Parathyroid adenoma (tissue), 2 donors: ENCODE results near the gene RASA4B.
"Not testable (repeated sequence)": the region's sequence is repeated elsewhere in the genome, so short reads cannot be mapped to it uniquely, and the experiment has no call there.

Source experiments
- H2AFZ ChIP-seq: fragments of 300-600 bp; sonication (generic); one replicate; pipeline ENCODE4 v1.7.0; 2017; ENCODE audit warnings: antibody characterized with exemption, mild to moderate bottlenecking
- H3K27ac ChIP-seq: fragments of 300-600 bp; sonication (generic); one replicate; pipeline ENCODE4 v1.7.0; 2017
- H3K27me3 ChIP-seq: fragments of 300-600 bp; sonication (generic); one replicate; pipeline ENCODE4 v1.7.0; 2017; ENCODE audit warnings: low read length; ENCODE audit not compliant: control insufficient read depth, insufficient read depth
- H3K36me3 ChIP-seq: fragments of 300-600 bp; sonication (generic); one replicate; pipeline ENCODE4 v1.7.0; 2017; ENCODE audit warnings: low read length; ENCODE audit not compliant: control insufficient read depth, insufficient read depth
- H3K4me1 ChIP-seq: fragments of 300-600 bp; sonication (generic); one replicate; pipeline ENCODE4 v1.7.0; 2017; ENCODE audit warnings: control low read depth
- H3K4me2 ChIP-seq: fragments of 300-600 bp; sonication (generic); one replicate; pipeline ENCODE4 v1.7.0; 2017; ENCODE audit warnings: low read length
- H3K4me3 ChIP-seq: fragments of 300-600 bp; sonication (generic); one replicate; pipeline ENCODE4 v1.7.0; 2017; ENCODE audit warnings: low read depth, low read length
- H3K79me2 ChIP-seq: fragments of 300-600 bp; sonication (generic); one replicate; pipeline ENCODE4 v1.7.0; 2017; ENCODE audit warnings: control low read depth
- H3K9ac ChIP-seq: fragments of 300-600 bp; sonication (generic); one replicate; pipeline ENCODE4 v1.7.0; 2017; ENCODE audit warnings: mild to moderate bottlenecking
- H3K9me3 ChIP-seq: fragments of 300-600 bp; sonication (generic); one replicate; pipeline ENCODE4 v1.7.0; 2017; ENCODE audit warnings: low read length; ENCODE audit not compliant: control insufficient read depth
- TF ChIP-seq, protein P1 (sequence below): fragments of 300-600 bp; sonication (generic); IDR thresholded peaks from one replicate; pipeline ENCODE4 v1.7.0; 2017; ENCODE audit warnings: antibody characterized with exemption, mild to moderate bottlenecking
- donor health status: primary hyperparathyroidism.

The RASA4B gene

DNA sequence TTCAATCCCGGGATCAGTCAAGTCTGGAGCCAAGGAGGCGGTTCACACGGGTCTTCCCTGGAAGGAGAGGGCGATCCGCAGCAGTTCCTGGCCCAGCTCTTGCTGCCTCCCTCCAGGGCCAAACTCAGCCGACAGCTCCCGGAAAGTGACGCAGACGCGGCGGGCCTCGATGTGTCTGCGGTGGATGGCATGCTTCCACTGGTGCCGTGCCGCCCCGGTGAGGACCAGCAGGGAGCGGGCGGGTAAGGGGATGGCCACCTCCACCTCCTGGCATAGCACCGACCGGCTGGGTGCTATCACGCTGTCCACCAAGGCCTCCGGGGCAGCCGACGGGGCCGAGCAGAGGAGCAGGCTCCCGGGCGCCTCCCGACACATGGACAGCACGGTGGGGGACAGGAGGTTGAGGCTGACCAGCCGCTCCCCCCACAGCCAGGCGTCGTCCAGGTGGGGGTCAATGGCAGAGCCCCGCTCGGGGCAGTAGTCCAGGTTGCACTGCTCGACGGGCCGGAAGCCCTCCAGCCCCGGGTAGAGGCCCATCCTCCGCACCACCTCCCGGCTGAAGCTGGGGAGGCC is 60.1 kb downstream of the RASA4B start:
- TF ChIP-seq, protein P1, sequence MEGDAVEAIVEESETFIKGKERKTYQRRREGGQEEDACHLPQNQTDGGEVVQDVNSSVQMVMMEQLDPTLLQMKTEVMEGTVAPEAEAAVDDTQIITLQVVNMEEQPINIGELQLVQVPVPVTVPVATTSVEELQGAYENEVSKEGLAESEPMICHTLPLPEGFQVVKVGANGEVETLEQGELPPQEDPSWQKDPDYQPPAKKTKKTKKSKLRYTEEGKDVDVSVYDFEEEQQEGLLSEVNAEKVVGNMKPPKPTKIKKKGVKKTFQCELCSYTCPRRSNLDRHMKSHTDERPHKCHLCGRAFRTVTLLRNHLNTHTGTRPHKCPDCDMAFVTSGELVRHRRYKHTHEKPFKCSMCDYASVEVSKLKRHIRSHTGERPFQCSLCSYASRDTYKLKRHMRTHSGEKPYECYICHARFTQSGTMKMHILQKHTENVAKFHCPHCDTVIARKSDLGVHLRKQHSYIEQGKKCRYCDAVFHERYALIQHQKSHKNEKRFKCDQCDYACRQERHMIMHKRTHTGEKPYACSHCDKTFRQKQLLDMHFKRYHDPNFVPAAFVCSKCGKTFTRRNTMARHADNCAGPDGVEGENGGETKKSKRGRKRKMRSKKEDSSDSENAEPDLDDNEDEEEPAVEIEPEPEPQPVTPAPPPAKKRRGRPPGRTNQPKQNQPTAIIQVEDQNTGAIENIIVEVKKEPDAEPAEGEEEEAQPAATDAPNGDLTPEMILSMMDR, result no peak
- Histone ChIP-seq H3K4me3 (no peak overlapping the region), H3K27ac (no peak overlapping the region), H3K27me3 (no peaks in the 10 kb centered on the region), H2AFZ (no peak overlapping the region), H3K9ac (no peak overlapping the region), H3K4me2 (no peak overlapping the region), H3K79me2 (peaks cover 3% of the 10 kb centered on the region), H3K9me3 (no peaks in the 10 kb centered on the region), H3K36me3 (no peaks in the 10 kb centered on the region), H3K4me1 (no peaks in the 10 kb centered on the region)

GRCh38 chr7:102456327-102456726 is 61.2 kb downstream of the RASA4B start:
- no peaks in the 10 kb centered on the region for H3K9me3 ChIP-seq
- H3K4me1 ChIP-seq, result no peaks in the 10 kb centered on the region
- H3K27me3 ChIP-seq, result no peaks in the 10 kb centered on the region
- no peak overlapping the region for H3K9ac ChIP-seq
- no peaks in the 10 kb centered on the region for H3K36me3 ChIP-seq
- H3K79me2 ChIP-seq, result no peaks in the 10 kb centered on the region
- no peak overlapping the region for H3K27ac ChIP-seq
- no peak overlapping the region for H3K4me2 ChIP-seq
- TF ChIP-seq, protein P1, result no peak
- H3K4me3 ChIP-seq, result no peak overlapping the region
- H2AFZ ChIP-seq, result no peak overlapping the region

- H3K27me3 ChIP-seq, result no peaks in the 10 kb centered on the region
- no peak overlapping the region for H3K4me2 ChIP-seq
- H3K4me1 ChIP-seq, result no peaks in the 10 kb centered on the region
- H3K4me3 ChIP-seq, result no peak overlapping the region
- no peak overlapping the region for H3K27ac ChIP-seq
- TF ChIP-seq, protein P1, result no peak
- no peaks in the 10 kb centered on the region for H3K36me3 ChIP-seq
- no peaks in the 10 kb centered on the region for H3K79me2 ChIP-seq
- H2AFZ ChIP-seq, result no peak overlapping the region
- H3K9ac ChIP-seq, result no peak overlapping the region
- no peaks in the 10 kb centered on the region for H3K9me3 ChIP-seq
Observed at GRCh38 chr7:102455596-102455995, 62.0 kb downstream of the RASA4B start.

- H3K4me1 ChIP-seq, H3K4me2 ChIP-seq, H3K27ac ChIP-seq, H3K79me2 ChIP-seq, H3K9me3 ChIP-seq, H3K36me3 ChIP-seq, H2AFZ ChIP-seq, H3K9ac ChIP-seq, H3K27me3 ChIP-seq, H3K4me3 ChIP-seq: not testable (repeated sequence)
Observed at GRCh38 chr7:102454932-102455331, 62.6 kb downstream of the RASA4B start.

DNA sequence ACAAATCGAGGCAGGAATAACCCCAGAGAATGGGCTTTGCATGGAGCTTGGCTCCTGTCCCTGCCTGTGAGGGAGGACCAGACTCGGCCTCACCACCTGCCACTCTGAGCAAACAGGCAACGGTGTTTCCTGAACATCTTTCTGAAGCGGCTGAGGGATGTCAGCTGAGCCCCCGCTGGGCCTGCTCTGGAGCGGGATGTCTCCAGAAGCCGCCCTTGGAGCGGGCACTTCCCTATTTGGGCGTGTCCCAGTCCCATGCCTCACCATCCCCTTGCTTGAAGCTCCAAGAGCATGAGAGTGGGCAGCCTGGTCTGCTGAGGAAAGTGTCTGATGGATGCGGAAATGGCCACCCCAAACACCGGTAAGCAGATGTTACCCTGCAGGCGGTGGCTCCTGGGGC is 63.1 kb downstream of the RASA4B start:
- no peak overlapping the region for H3K4me2 ChIP-seq
- TF ChIP-seq, protein P1, result no peak
- H3K4me1 ChIP-seq, result no peaks in the 10 kb centered on the region
- H3K36me3 ChIP-seq, result no peaks in the 10 kb centered on the region
- no peaks in the 10 kb centered on the region for H3K27me3 ChIP-seq
- H3K27ac ChIP-seq, result no peak overlapping the region
- no peaks in the 10 kb centered on the region for H3K9me3 ChIP-seq
- no peak overlapping the region for H3K9ac ChIP-seq
- no peak overlapping the region for H2AFZ ChIP-seq
- no peak overlapping the region for H3K4me3 ChIP-seq
- H3K79me2 ChIP-seq, result no peaks in the 10 kb centered on the region
